NAMALWA (cell line): ENCODE measurements around the gene FSCB.
"Not testable (repeated sequence)": the region's sequence is repeated elsewhere in the genome, so short reads cannot be mapped to it uniquely, and the experiment has no call there.

ENCODE experiments used
- DNase-seq: peaks from one replicate; pipeline ENCODE4 v3.0.0-alpha.2; 2015; ENCODE audit warnings: low spot score

The FSCB gene

GRCh38 chr14:44507183-44507582 is at the start of gene FSCB:
Gene FSCB, minus strand, starts transcription at chr14:44507283. Its CDS starts 296 bp downstream, at chr14:44506987.
- DNase-seq: no peak

DNA sequence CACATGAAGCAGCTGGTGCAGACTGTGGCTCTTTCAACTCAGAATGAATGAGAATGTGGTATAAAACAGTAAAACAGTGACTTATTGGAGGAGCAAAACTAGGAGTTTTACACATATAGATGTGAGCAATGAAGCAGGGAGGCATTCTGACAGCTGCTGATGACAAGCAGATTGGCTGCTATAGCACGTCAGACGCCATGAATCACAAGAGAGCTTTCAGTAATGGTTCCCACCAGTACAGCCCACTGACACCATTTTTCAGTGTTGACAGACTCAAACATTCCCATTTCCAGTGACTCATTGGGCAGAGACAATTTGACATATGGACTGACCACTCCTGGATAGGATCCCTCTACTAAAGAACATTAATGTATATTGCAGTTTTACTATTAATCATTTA is 24.6 kb upstream of the FSCB start:
- DNase-seq: no peak

DNA sequence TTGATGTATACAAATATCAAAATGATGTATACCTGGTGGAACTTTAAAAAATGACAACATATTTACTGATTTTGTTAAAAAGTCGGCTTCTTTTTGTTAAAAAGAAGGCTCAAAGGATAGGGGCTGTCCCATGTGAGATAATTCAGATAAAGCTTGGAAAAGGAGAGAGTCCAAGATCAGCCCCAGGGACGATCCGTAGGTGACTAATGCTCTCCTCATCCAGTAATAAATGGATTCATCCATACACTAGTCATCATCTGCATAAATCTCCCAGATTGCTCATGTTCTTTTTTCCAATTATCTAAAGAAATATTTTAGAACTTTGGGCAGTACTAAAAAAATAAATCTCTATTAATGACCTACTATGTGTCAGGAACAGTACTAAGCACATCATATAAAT is 23.4 kb upstream of the FSCB start:
- no peak for DNase-seq

DNA sequence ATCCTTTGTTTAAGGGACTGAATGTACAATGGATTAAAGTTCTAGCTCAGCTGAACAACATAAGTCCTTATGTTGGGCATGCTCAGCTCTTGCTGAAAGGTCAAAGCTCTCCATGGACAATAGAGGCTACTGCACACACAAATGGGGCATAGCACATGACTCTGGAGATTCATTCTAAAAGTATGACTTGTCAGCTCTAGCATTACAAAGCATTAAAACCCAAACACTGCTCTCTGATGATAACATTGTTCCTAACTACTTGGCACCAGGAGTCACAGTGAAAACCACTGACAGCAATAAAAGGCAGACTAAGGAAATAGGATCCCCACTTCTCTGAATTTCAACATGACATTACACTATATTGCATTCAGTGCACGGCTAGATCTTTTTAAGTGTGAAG is 21.9 kb upstream of the FSCB start:
- DNase-seq: no peak

GRCh38 chr14:44528180-44528579 is 21.1 kb upstream of the FSCB start:
- no peak for DNase-seq

DNA sequence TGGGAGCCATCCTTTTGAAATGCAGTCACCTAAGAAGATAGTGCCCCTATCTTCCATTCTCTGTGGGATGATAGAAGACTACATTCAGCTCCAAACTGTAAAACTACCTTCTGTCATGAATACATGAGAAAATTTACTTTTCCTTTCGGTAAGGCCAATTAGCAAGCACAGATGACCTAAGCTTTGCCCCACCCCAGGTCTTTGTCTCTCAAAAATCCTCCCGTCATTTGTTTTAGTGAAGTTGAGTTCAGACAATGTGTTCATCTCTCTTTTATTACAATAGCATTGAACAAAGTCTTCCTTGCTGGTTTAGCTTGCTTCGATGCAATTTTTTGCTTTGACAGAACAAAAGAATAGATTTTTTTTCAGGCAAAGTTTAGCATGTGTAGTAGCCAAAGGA is 18.2 kb upstream of the FSCB start:
- DNase-seq: no peak

DNA sequence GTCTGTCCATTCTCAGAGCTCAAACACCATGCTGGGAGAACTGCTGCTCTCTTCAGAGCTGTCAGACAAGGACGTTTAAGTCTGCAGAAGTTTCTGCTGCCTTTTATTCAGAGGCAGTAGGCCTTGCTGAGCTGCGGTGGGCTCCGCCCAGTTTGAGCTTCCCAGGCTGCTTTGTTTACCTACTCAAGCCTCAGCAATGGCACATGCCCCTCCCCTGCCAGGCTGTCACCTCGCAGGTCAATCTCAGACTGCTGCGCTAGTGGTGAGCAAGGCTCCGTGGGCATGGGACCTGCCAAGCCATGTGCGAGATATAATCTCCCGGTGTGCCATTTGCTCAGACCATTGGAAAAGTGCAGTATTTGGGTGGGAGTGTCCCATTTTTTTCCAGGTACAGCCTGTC is 8.6 kb upstream of the FSCB start:
- not testable (repeated sequence) for DNase-seq

DNA sequence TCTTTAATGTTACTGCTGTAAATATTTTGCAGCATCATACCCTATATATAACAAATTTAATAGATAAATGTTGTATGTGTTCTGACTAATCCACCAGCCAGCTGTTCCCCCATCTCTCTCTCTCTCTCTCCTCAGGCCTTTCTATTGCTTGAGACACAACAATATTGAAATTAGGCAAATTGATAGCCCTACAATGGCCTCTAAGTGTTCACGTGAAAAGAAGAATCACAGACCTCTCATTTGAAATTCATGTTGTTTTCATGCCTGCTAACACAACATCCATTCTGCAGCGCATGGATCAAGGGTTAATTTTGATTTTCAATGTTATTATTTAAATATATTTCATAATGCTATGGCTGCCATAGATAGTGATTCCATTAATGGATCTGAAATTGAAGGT is 1.8 kb upstream of the FSCB start:
- DNase-seq: no peak

DNA sequence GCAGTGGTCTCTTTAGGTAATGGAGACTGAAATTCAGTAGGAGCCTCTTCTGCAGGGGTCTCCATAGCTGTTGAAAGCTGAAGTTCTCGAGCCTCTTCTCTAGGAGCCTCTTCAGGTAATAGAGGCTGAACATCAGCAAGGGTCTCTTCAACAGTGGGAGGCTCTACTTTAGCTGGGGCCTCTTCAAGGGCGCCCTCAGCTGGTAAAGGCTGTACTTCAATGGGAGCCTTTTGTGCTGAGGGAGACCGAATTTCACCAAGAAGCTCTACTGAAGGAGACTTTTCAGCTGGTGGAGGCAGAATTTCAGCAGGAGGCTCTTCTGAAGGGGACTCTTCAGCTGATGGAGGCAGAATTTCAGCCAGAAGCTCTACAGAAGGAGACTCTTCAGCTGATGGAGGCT is 1.5 kb downstream of the FSCB start:
- peak; percentile 3 for DNase-seq

GRCh38 chr14:44497148-44497547 is 9.9 kb downstream of the FSCB start:
- DNase-seq: no peak

DNA sequence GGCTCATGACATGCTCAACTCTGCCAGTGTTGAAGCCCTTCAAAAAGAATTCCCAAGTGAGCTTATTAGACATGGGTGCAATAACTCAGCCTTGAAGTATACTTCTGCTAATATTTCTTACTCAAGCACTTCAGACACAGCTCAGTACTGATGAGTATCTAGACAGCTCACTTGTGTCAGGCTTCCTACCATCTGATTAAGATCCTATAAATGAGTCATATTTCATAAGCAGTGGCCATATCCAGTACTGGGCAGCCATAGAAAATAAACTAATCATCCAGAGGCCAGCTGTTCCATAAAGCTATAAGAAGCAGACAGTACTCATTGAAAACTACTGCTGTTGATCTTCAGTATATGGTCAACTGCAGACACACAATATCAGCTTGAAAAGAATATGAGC is 12.9 kb downstream of the FSCB start:
- DNase-seq: no peak

- DNase-seq: no peak
Observed at GRCh38 chr14:44490966-44491365, 16.1 kb downstream of the FSCB start.

DNA sequence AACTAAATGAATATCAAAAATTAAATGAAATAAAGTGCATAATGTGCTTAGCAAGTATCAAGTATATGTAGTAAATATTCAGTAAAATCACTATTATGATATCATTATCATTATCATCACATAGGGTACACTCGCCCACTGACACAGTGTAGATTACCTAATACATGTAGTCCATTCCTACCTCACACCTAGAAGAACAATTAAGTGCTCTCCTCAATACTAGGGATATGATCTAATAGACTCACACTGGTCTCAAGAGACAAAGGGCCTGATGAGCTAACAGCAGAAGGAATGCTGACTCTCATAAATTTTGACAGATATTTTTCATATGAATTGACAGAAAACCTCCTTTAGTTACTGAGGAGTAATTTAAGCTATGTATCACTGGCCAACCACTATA is 29.1 kb downstream of the FSCB start:
- DNase-seq: no peak

GRCh38 chr14:44468771-44469170 is 38.3 kb downstream of the FSCB start:
- DNase-seq: no peak

DNA sequence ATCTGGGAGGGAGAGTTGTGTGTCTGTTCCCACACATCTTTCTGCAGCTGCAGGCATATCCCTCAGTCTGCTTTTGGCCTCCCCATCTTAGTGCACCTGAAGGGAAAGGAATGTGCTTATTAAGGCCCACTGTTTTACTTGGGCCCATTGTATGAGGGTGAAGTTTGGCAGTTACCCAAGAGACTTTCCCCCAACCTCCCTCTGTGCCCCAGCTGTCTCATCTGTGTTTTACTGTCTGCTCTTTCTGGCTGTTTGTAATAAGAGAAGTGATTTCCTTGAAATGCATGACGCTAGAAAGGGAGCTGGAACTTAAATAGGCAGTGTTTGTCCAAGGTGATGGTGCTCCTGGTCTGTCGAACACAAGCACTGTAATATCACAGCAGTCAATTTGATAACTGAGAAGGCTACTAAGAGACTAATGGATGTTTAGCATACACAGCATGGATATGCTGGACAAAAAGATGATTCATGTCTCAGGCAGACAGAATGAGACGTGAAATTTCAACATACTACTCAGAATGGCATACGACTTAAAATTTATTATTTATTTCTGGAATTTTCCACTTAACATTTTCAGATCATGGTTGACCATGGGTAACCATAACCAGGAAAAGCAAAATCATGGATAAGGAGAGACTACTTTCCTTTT is 43.6 kb downstream of the FSCB start:
- DNase-seq: no peak

- DNase-seq: no peak
Observed at GRCh38 chr14:44462381-44462780, 44.7 kb downstream of the FSCB start.

DNA sequence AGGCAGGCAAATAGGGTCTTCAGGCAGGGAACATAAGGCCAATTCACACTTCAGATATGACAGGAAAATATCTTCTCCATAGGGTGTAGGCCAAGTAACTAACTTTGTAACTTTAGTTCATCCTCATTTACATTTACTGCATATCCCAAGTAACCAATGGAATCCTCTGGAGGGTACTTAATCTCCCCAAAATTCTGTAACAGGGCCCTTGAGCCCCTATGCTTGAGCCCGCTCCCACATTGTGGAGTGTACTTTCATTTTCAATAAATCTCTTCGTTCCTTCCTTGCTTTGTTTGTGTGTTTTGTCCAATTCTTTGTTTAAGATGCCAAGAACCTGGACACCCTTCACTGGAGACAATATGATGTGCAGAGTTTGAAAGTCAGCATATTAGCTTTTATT is 45.3 kb downstream of the FSCB start:
- DNase-seq: no peak
